PFSK-1 (cell line): ENCODE results near the gene CTTNBP2.

Experiments
- FOXP2 ChIP-seq: optimal IDR thresholded peaks from 2 replicates; pipeline ENCODE3; 2011; ENCODE audit warnings: borderline replicate concordance, control low read depth, inconsistent platforms; ENCODE audit not compliant: insufficient read depth; ENCODE audit errors: extremely low read length, extremely low read depth
- POLR2AphosphoS5 ChIP-seq: IDR thresholded peaks from 2 replicates; pipeline ENCODE4 v1.6.1; 2012; ENCODE audit warnings: low read depth, mild to moderate bottlenecking, control low read depth, low read length, moderate library complexity
- REST ChIP-seq, 2 experiments: IDR thresholded peaks; 2 replicates each; pipeline versions ENCODE4 v1.6.1 to v1.8.0; 2011 to 2012; ENCODE audit warnings: low read depth in 2 of 2, low read length in 2 of 2, control low read depth in 1 of 2, inconsistent platforms in 1 of 2, mild to moderate bottlenecking in 1 of 2, moderate library complexity in 1 of 2; ENCODE audit not compliant: insufficient read depth in 1 of 2
- SIN3A ChIP-seq: IDR thresholded peaks from 2 replicates; pipeline ENCODE4 v1.6.1; 2012; ENCODE audit warnings: mild to moderate bottlenecking, low read length, moderate library complexity, borderline replicate concordance; ENCODE audit not compliant: insufficient read depth
- TAF1 ChIP-seq: IDR thresholded peaks from 2 replicates; pipeline ENCODE4 v1.6.1; 2012; ENCODE audit warnings: low read length, control low read depth, borderline replicate concordance; ENCODE audit not compliant: insufficient read depth

The CTTNBP2 gene

GRCh38 chr7:117755136-117755535, 118.1 kb downstream of the CTTNBP2 start:
- TF ChIP-seq REST (IDR thresholded peaks at IDR 0.05; ENCODE audit: insufficient read depth in 1 of 2, low read depth in 2 of 2, low read length in 2 of 2) (no peak), FOXP2 (no peak), POLR2AphosphoS5 (no peak), SIN3A (no peak), TAF1 (no peak)

- no peak for TF ChIP-seq POLR2AphosphoS5
- TF ChIP-seq FOXP2: no peak
- TF ChIP-seq TAF1: no peak
- no peak for TF ChIP-seq REST (IDR thresholded peaks at IDR 0.05; ENCODE audit: insufficient read depth in 1 of 2, low read depth in 2 of 2, low read length in 2 of 2)
- TF ChIP-seq SIN3A: no peak
Observed at GRCh38 chr7:117751775-117752174, 121.5 kb downstream of the CTTNBP2 start.

- TF ChIP-seq REST (IDR thresholded peaks at IDR 0.05; ENCODE audit: insufficient read depth in 1 of 2, low read depth in 2 of 2, low read length in 2 of 2): no peak
- no peak for TF ChIP-seq SIN3A
- no peak for TF ChIP-seq POLR2AphosphoS5
- TF ChIP-seq FOXP2: no peak
- TF ChIP-seq TAF1: no peak
Observed at GRCh38 chr7:117750612-117751563, 122.4 kb downstream of the CTTNBP2 start.

GRCh38 chr7:117741962-117742361, 131.3 kb downstream of the CTTNBP2 start:
- no peak for TF ChIP-seq TAF1
- TF ChIP-seq REST (IDR thresholded peaks at IDR 0.05; ENCODE audit: insufficient read depth in 1 of 2, low read depth in 2 of 2, low read length in 2 of 2): no peak
- no peak for TF ChIP-seq SIN3A
- no peak for TF ChIP-seq FOXP2
- no peak for TF ChIP-seq POLR2AphosphoS5
